ENCODE results near the gene KCNAB1. TPM values are rescaled to one million over a fixed set of nuclear protein-coding genes. Genes with fewer than 3 reads are reported as not detected.
"Not testable (repeated sequence)": the region's sequence is repeated elsewhere in the genome, so short reads cannot be mapped to it uniquely, and the experiment has no call there.

KCNAB1 gene
- total RNA-seq = 15.3 TPM

- DNase-seq = no peak
Measured at GRCh38 chr3:156120528-156121251, at the start of gene KCNAB1. Gene KCNAB1, plus strand, starts transcription at chr3:156120578.

GRCh38 chr3:156071031-156071430 is 49.3 kb upstream of the KCNAB1 start:
- no peak for DNase-seq

GRCh38 chr3:156072950-156073657 is 47.3 kb upstream of the KCNAB1 start:
- not testable (repeated sequence) for DNase-seq

- no peak for DNase-seq
Measured at GRCh38 chr3:156090126-156090525, 30.3 kb upstream of the KCNAB1 start.

GRCh38 chr3:156093964-156094363 is 26.4 kb upstream of the KCNAB1 start:
- DNase-seq = no peak

- no peak for DNase-seq
Measured at GRCh38 chr3:156094391-156094790, 26.0 kb upstream of the KCNAB1 start.

GRCh38 chr3:156095652-156096051 is 24.7 kb upstream of the KCNAB1 start:
- not testable (repeated sequence) for DNase-seq

- DNase-seq = no peak
Measured at GRCh38 chr3:156098437-156099035, 21.8 kb upstream of the KCNAB1 start.

GRCh38 chr3:156099348-156099747 is 21.0 kb upstream of the KCNAB1 start:
- DNase-seq = not testable (repeated sequence)

GRCh38 chr3:156099984-156100383 is 20.4 kb upstream of the KCNAB1 start:
- not testable (repeated sequence) for DNase-seq

- no peak for DNase-seq
Measured at GRCh38 chr3:156102267-156102931, 18.0 kb upstream of the KCNAB1 start.

GRCh38 chr3:156106721-156107373 is 13.5 kb upstream of the KCNAB1 start:
- DNase-seq = no peak

- no peak for DNase-seq
Measured at GRCh38 chr3:156107504-156107903, 12.9 kb upstream of the KCNAB1 start.

GRCh38 chr3:156108616-156109015 is 11.8 kb upstream of the KCNAB1 start:
- no peak for DNase-seq

- DNase-seq = peak; percentile 21
Measured at GRCh38 chr3:156109989-156110388, 10.4 kb upstream of the KCNAB1 start.

- DNase-seq = no peak
Measured at GRCh38 chr3:156126467-156126866, 6.1 kb downstream of the KCNAB1 start.

- no peak for DNase-seq
Measured at GRCh38 chr3:156131241-156131640, 10.9 kb downstream of the KCNAB1 start.

GRCh38 chr3:156131799-156132198 is 11.4 kb downstream of the KCNAB1 start:
- DNase-seq = no peak

- no peak for DNase-seq
Measured at GRCh38 chr3:156132313-156132712, 11.9 kb downstream of the KCNAB1 start.

- no peak for DNase-seq
Measured at GRCh38 chr3:156133076-156133475, 12.7 kb downstream of the KCNAB1 start.

- DNase-seq = no peak
Measured at GRCh38 chr3:156135921-156136638, 15.7 kb downstream of the KCNAB1 start.

- not testable (repeated sequence) for DNase-seq
Measured at GRCh38 chr3:156137397-156137796, 17.0 kb downstream of the KCNAB1 start.
